ENCODE results near the gene FREM3.

The FREM3 gene

GRCh38 chr4:143618811-143619210 lies 81.7 kb downstream of the FREM3 start:
- Histone ChIP-seq H3K36me3 (ENCODE audit: control insufficient read depth, insufficient read depth, low read length) (no peaks in the 10 kb centered on the region), H3K27me3 (replicated peaks; ENCODE audit: control insufficient read depth, insufficient read depth, low read length) (no peaks in the 10 kb centered on the region; the same call in none of the 2 replicates), H3K4me3 (replicated peaks; ENCODE audit: low read depth, low read length) (no peak overlapping the region)
- DNase-seq (ENCODE audit: extremely low read depth, insufficient read length) = no peak
- TF ChIP-seq CTCF (IDR thresholded peaks at IDR 0.05; ENCODE audit: insufficient read depth, low read length, poor library complexity, severe bottlenecking) = no peak

GRCh38 chr4:143617994-143618679 lies 82.3 kb downstream of the FREM3 start:
- Histone ChIP-seq H3K4me3 (replicated peaks; ENCODE audit: low read depth, low read length) (no peak overlapping the region), H3K36me3 (ENCODE audit: control insufficient read depth, insufficient read depth, low read length) (no peaks in the 10 kb centered on the region), H3K27me3 (replicated peaks; ENCODE audit: control insufficient read depth, insufficient read depth, low read length) (no peaks in the 10 kb centered on the region; the same call in none of the 2 replicates)
- no peak for TF ChIP-seq CTCF (IDR thresholded peaks at IDR 0.05; ENCODE audit: insufficient read depth, low read length, poor library complexity, severe bottlenecking)
- DNase-seq (ENCODE audit: extremely low read depth, insufficient read length) = no peak

- Histone ChIP-seq H3K36me3 (ENCODE audit: control insufficient read depth, insufficient read depth, low read length) (no peaks in the 10 kb centered on the region), H3K27me3 (replicated peaks; ENCODE audit: control insufficient read depth, insufficient read depth, low read length) (no peaks in the 10 kb centered on the region; the same call in none of the 2 replicates), H3K4me3 (replicated peaks; ENCODE audit: low read depth, low read length) (no peak overlapping the region)
- peak; percentile 22 for DNase-seq (ENCODE audit: extremely low read depth, insufficient read length)
- no peak for TF ChIP-seq CTCF (IDR thresholded peaks at IDR 0.05; ENCODE audit: insufficient read depth, low read length, poor library complexity, severe bottlenecking)
Observed at GRCh38 chr4:143616771-143617170, 83.7 kb downstream of the FREM3 start.

- DNase-seq (ENCODE audit: extremely low read depth, insufficient read length) = no peak
- Histone ChIP-seq H3K4me3 (replicated peaks; ENCODE audit: low read depth, low read length) (no peak overlapping the region), H3K36me3 (ENCODE audit: control insufficient read depth, insufficient read depth, low read length) (no peaks in the 10 kb centered on the region), H3K27me3 (replicated peaks; ENCODE audit: control insufficient read depth, insufficient read depth, low read length) (no peaks in the 10 kb centered on the region; the same call in 1 of the 2 replicates)
- TF ChIP-seq CTCF (IDR thresholded peaks at IDR 0.05; ENCODE audit: insufficient read depth, low read length, poor library complexity, severe bottlenecking) = no peak
Observed at GRCh38 chr4:143609492-143609891, 91.0 kb downstream of the FREM3 start.

- no peak overlapping the region for H3K4me3 ChIP-seq (replicated peaks; ENCODE audit: low read depth, low read length)
- no peak for TF ChIP-seq CTCF (IDR thresholded peaks at IDR 0.05; ENCODE audit: insufficient read depth, low read length, poor library complexity, severe bottlenecking)
Observed at GRCh38 chr4:143606480-143606879, 94.0 kb downstream of the FREM3 start.

More at GRCh38 chr4:143606480-143606879, 94.0 kb downstream of the FREM3 start:
- H3K27me3 ChIP-seq (replicated peaks; ENCODE audit: control insufficient read depth, insufficient read depth, low read length) = no peaks in the 10 kb centered on the region
- DNase-seq (ENCODE audit: extremely low read depth, insufficient read length) = no peak
- no peaks in the 10 kb centered on the region for H3K36me3 ChIP-seq (ENCODE audit: control insufficient read depth, insufficient read depth, low read length)

Measured in GM06990 (cell line).